ENCODE data around the gene ADGRL3.

Gene ADGRL3
- 0 reads per million in 3 donors for total RNA-seq

DNA sequence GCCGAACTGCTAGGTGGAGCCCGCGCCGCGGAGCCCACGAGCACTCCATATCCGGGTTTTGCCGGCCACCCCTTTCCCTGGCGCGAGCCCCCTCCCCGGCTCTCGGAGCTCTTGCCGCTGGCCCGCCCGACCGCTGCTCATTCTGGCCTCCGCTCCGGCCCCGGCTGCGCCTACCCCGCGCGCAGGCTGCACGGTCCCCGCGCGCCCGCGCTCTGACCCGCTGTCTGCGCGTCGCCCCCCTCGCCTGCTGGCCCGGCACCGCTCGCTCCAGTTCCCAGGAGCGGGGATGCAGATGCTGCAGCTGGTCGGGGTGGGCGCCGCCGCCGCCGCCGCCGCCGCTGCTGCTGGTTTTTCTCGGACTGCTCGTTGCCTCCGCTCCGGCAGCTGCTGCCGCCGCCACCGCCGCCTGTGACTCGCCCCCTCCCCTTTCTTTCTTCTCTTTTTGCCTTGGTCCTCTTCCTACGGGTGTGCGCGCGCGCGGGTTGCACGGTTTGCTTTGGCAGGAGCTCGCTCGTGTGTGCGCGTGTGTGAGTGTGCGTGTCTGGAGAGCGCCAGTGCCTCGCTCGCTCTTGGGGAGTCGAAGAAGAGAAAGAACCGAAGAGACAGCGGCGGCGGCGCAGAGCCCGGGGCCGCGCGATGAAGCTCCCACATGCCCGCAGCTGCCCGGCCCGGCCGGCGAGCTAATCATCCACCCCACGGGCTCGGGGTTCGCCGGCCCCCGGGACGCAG lies at the start of gene ADGRL3:
Gene ADGRL3 (plus strand): TSS at position 140 of the 729 bp plus-strand sequence.
- DNase-seq, result no peak
- no peaks in the 10 kb centered on the region for H3K36me3 ChIP-seq (ENCODE audit: control insufficient read depth, insufficient read depth, low read length)
- no peaks in the 10 kb centered on the region for H3K9me3 ChIP-seq (ENCODE audit: control insufficient read depth, low read length)
- no peak within 1 kb of the TSS for H3K4me3 ChIP-seq (ENCODE audit: insufficient read depth, low read depth, low read length, poor library complexity, severe bottlenecking)
- H3K27ac ChIP-seq (ENCODE audit: insufficient read depth, low read length, poor library complexity, severe bottlenecking), result no peak within 1 kb of the TSS
- H3K4me1 ChIP-seq (ENCODE audit: control insufficient read depth, insufficient read depth, low read length, poor library complexity, severe bottlenecking), result no peaks in the 10 kb centered on the region
- peaks cover 10% of the 10 kb centered on the region for H3K27me3 ChIP-seq (replicated peaks; ENCODE audit: control insufficient read depth, insufficient read depth, low read length, poor library complexity, severe bottlenecking)

DNA sequence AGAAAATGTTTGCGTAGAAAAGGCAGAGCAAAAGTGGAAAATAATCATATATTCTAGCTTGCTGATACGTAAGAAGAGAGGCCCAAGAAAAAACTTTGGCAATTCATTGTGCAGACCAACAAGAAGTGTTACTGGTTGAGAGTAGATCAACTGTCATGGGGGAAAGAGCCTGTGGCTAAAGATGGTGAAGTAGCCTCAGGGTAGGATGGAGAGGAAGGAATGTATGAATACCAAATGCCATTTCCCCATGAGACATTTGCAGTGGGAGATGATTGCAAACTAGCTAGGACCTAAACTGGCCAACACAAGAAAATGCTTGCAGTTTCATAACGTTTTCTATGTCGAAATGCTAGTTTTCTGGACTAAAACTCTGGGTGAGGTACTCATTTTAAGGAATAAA lies 47.7 kb upstream of the ADGRL3 start:
- no peaks in the 10 kb centered on the region for H3K9me3 ChIP-seq (ENCODE audit: control insufficient read depth, low read length)
- no peaks in the 10 kb centered on the region for H3K4me1 ChIP-seq (ENCODE audit: control insufficient read depth, insufficient read depth, low read length, poor library complexity, severe bottlenecking)
- no peaks in the 10 kb centered on the region for H3K27me3 ChIP-seq (replicated peaks; ENCODE audit: control insufficient read depth, insufficient read depth, low read length, poor library complexity, severe bottlenecking)
- no peak for DNase-seq
- no peaks in the 10 kb centered on the region for H3K36me3 ChIP-seq (ENCODE audit: control insufficient read depth, insufficient read depth, low read length)
- H3K27ac ChIP-seq (ENCODE audit: insufficient read depth, low read length, poor library complexity, severe bottlenecking), result no peak overlapping the region
- no peak overlapping the region for H3K4me3 ChIP-seq (ENCODE audit: insufficient read depth, low read depth, low read length, poor library complexity, severe bottlenecking)

DNA sequence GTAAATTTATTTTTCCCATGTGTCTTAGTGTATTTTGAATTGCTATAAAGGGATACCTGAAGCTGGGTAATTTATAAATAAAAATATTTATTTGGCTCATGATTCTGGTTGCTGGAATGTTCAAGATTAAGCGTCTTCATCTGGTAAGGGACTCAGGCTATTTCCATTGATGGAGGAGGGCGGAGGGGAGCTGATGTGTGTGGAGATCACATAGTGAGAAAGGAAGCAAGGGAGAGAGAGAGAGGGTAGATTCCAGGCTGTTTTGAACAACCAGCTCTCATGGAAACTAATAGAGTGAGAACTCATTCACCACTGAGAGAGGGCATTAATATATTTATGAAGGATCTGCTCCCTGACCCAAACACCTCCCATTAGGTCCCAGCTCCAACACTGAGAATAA lies 39.6 kb upstream of the ADGRL3 start:
- H3K4me3 ChIP-seq (ENCODE audit: insufficient read depth, low read depth, low read length, poor library complexity, severe bottlenecking), result no peak overlapping the region
- no peaks in the 10 kb centered on the region for H3K4me1 ChIP-seq (ENCODE audit: control insufficient read depth, insufficient read depth, low read length, poor library complexity, severe bottlenecking)
- H3K9me3 ChIP-seq (ENCODE audit: control insufficient read depth, low read length), result no peaks in the 10 kb centered on the region
- H3K27ac ChIP-seq (ENCODE audit: insufficient read depth, low read length, poor library complexity, severe bottlenecking), result no peak overlapping the region
- DNase-seq, result no peak
- H3K27me3 ChIP-seq (replicated peaks; ENCODE audit: control insufficient read depth, insufficient read depth, low read length, poor library complexity, severe bottlenecking), result no peaks in the 10 kb centered on the region
- no peaks in the 10 kb centered on the region for H3K36me3 ChIP-seq (ENCODE audit: control insufficient read depth, insufficient read depth, low read length)

DNA sequence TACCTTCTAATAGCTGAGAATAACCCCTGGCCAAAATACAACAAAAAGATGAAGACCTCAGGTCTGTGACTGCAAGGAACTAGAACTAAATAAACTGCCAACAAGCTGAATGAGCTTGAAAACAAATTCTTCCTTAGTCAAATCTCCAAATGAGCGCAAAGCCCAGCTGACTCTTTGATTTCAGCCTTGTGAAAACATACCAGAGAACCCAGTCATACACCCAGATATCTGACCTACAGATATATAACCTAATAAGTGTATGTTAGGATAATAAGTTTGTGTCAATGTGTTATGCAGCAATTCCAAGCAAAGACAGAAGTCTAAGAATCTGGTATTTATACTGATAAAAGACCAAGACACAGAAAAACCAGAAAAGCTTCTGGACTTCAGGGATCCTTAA lies 38.0 kb upstream of the ADGRL3 start:
- H3K4me3 ChIP-seq (ENCODE audit: insufficient read depth, low read depth, low read length, poor library complexity, severe bottlenecking), result no peak overlapping the region

DNA sequence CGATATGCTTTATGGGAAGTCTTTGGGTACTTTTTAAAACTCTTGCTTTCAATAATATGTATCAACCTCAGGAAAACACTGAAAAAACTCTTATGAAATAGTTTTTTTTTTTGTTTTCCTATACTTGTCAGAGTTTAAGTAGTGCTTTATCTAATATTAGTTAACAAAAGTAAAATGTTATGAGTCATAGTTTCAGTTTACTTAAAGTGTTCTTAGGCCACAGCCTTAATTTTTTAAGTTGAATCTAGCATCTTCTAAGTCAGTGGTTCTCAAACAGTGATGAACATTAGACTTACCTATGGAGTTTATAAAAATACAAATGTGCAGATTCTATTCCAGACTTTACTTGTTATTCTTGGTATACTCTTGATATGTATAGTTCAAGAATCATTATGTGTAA lies 26.3 kb upstream of the ADGRL3 start:
- H3K27ac ChIP-seq (ENCODE audit: insufficient read depth, low read length, poor library complexity, severe bottlenecking), result no peak overlapping the region
- H3K36me3 ChIP-seq (ENCODE audit: control insufficient read depth, insufficient read depth, low read length), result no peaks in the 10 kb centered on the region
- no peaks in the 10 kb centered on the region for H3K9me3 ChIP-seq (ENCODE audit: control insufficient read depth, low read length)
- H3K4me1 ChIP-seq (ENCODE audit: control insufficient read depth, insufficient read depth, low read length, poor library complexity, severe bottlenecking), result no peaks in the 10 kb centered on the region
- H3K27me3 ChIP-seq (replicated peaks; ENCODE audit: control insufficient read depth, insufficient read depth, low read length, poor library complexity, severe bottlenecking), result no peaks in the 10 kb centered on the region
- DNase-seq, result no peak
- no peak overlapping the region for H3K4me3 ChIP-seq (ENCODE audit: insufficient read depth, low read depth, low read length, poor library complexity, severe bottlenecking)

More for the DNA sequence above, 38.0 kb upstream of the ADGRL3 start:
- Histone ChIP-seq H3K36me3 (ENCODE audit: control insufficient read depth, insufficient read depth, low read length) (no peaks in the 10 kb centered on the region), H3K4me1 (ENCODE audit: control insufficient read depth, insufficient read depth, low read length, poor library complexity, severe bottlenecking) (no peaks in the 10 kb centered on the region), H3K27me3 (replicated peaks; ENCODE audit: control insufficient read depth, insufficient read depth, low read length, poor library complexity, severe bottlenecking) (no peaks in the 10 kb centered on the region), H3K27ac (ENCODE audit: insufficient read depth, low read length, poor library complexity, severe bottlenecking) (no peak overlapping the region), H3K9me3 (ENCODE audit: control insufficient read depth, low read length) (no peaks in the 10 kb centered on the region)
- no peak for DNase-seq

DNA sequence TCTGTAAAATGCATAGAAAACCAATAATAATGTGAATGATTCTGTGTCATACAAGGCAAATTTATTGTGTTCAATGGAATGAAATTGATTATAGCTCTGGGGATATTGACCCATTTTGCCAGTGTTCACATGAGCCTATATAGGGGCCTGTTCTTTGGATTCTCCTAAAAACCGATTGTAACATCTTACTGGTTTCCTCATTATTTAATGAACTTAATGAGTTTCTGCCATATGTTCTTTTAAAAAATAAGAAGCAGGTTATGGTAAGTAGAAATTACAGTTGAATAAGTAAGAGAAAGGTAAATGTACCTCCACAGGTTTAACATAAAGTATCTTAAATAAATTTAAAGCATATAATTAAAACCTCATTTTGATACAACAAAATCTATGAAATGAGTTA lies 24.6 kb upstream of the ADGRL3 start:
- H3K4me1 ChIP-seq (ENCODE audit: control insufficient read depth, insufficient read depth, low read length, poor library complexity, severe bottlenecking), result no peaks in the 10 kb centered on the region
- H3K27ac ChIP-seq (ENCODE audit: insufficient read depth, low read length, poor library complexity, severe bottlenecking), result no peak overlapping the region
- H3K27me3 ChIP-seq (replicated peaks; ENCODE audit: control insufficient read depth, insufficient read depth, low read length, poor library complexity, severe bottlenecking), result no peaks in the 10 kb centered on the region
- H3K36me3 ChIP-seq (ENCODE audit: control insufficient read depth, insufficient read depth, low read length), result no peaks in the 10 kb centered on the region
- H3K9me3 ChIP-seq (ENCODE audit: control insufficient read depth, low read length), result no peaks in the 10 kb centered on the region
- DNase-seq, result no peak
- no peak overlapping the region for H3K4me3 ChIP-seq (ENCODE audit: insufficient read depth, low read depth, low read length, poor library complexity, severe bottlenecking)

DNA sequence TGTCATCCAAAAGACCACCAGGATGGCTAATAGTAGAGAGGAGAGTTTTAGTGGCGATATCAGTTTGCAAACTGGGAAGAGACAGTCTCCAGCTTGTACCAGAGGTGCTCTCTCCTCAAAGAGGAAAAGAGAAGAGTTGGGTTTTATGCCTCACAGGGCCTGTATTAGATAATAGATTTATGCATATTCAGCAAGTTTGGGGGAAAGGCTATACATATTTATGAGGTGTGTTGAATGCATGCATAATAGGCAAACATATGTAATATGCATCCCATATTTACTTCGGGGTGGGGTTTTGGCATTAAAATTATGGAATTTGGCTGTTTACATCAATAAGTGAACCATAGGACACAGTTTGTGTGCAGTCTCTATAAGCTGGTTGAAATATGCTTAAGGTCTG lies 22.8 kb upstream of the ADGRL3 start:
- Histone ChIP-seq H3K4me1 (ENCODE audit: control insufficient read depth, insufficient read depth, low read length, poor library complexity, severe bottlenecking) (no peaks in the 10 kb centered on the region), H3K27ac (ENCODE audit: insufficient read depth, low read length, poor library complexity, severe bottlenecking) (no peak overlapping the region), H3K4me3 (ENCODE audit: insufficient read depth, low read depth, low read length, poor library complexity, severe bottlenecking) (no peak overlapping the region), H3K36me3 (ENCODE audit: control insufficient read depth, insufficient read depth, low read length) (no peaks in the 10 kb centered on the region), H3K9me3 (ENCODE audit: control insufficient read depth, low read length) (no peaks in the 10 kb centered on the region), H3K27me3 (replicated peaks; ENCODE audit: control insufficient read depth, insufficient read depth, low read length, poor library complexity, severe bottlenecking) (no peaks in the 10 kb centered on the region)
- DNase-seq, result no peak

DNA sequence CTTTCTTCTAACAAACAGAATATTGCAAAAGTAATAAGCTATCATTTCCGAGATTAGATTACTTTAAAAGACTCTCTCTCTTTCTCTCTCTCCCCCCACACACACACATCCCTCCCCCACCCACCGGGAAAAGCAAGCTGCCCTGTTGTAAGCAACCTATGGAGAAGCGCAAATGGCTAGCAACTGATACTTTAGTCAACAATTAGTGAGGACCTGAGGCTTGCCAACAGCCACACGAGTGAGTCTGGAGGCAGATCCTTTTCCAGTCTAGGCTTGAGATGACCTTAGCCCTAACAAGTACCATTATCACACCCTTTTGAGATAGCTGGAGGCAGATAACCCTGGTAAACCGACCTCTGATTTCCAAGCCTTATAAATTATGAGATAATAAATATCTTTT lies 19.7 kb upstream of the ADGRL3 start:
- Histone ChIP-seq H3K4me1 (ENCODE audit: control insufficient read depth, insufficient read depth, low read length, poor library complexity, severe bottlenecking) (no peaks in the 10 kb centered on the region), H3K36me3 (ENCODE audit: control insufficient read depth, insufficient read depth, low read length) (no peaks in the 10 kb centered on the region), H3K9me3 (ENCODE audit: control insufficient read depth, low read length) (no peaks in the 10 kb centered on the region), H3K27ac (ENCODE audit: insufficient read depth, low read length, poor library complexity, severe bottlenecking) (no peak overlapping the region), H3K4me3 (ENCODE audit: insufficient read depth, low read depth, low read length, poor library complexity, severe bottlenecking) (no peak overlapping the region), H3K27me3 (replicated peaks; ENCODE audit: control insufficient read depth, insufficient read depth, low read length, poor library complexity, severe bottlenecking) (no peaks in the 10 kb centered on the region)
- DNase-seq, result no peak

DNA sequence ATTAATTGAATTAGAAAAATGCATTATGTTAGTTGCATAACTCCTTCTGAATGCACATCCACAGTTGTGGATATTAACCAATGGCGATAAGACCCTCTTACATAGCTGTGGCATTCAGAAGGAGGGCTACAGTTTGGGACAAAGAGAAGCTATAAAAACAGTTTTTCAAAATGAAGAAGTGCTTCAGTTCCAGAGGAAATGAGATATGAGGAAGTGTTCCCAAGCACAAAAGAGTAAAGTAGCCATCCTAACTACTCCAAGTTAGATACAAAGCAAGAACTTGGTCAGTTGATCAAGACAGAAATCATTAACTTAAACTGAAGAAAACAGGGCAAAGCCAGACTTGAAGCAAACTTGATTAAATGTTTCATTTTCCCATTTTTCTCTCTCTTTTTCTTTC lies 17.2 kb upstream of the ADGRL3 start:
- DNase-seq, result no peak
- Histone ChIP-seq H3K36me3 (ENCODE audit: control insufficient read depth, insufficient read depth, low read length) (no peaks in the 10 kb centered on the region), H3K4me1 (ENCODE audit: control insufficient read depth, insufficient read depth, low read length, poor library complexity, severe bottlenecking) (no peaks in the 10 kb centered on the region), H3K27me3 (replicated peaks; ENCODE audit: control insufficient read depth, insufficient read depth, low read length, poor library complexity, severe bottlenecking) (no peaks in the 10 kb centered on the region), H3K4me3 (ENCODE audit: insufficient read depth, low read depth, low read length, poor library complexity, severe bottlenecking) (no peak overlapping the region), H3K9me3 (ENCODE audit: control insufficient read depth, low read length) (no peaks in the 10 kb centered on the region), H3K27ac (ENCODE audit: insufficient read depth, low read length, poor library complexity, severe bottlenecking) (no peak overlapping the region)

DNA sequence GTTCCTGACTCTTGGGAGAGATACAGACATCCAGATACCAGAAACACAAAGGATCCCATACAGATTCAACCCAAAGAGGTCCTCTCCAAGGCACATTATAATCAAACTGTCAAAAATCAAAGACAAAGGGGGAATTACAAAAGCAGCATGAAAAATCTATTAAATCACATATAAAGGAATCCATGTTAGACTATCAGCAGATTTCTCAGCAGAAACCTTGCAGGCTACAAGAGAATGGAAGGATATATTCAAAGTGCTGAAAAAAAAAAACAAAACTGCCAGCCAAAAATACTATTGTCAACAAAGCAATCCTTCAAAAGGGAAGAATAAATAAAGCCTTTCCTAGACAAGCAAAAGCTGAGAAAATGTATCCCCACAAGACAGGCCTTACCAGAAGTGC lies 14.8 kb upstream of the ADGRL3 start:
- Histone ChIP-seq H3K4me1 (ENCODE audit: control insufficient read depth, insufficient read depth, low read length, poor library complexity, severe bottlenecking) (no peaks in the 10 kb centered on the region), H3K4me3 (ENCODE audit: insufficient read depth, low read depth, low read length, poor library complexity, severe bottlenecking) (no peak overlapping the region), H3K27me3 (replicated peaks; ENCODE audit: control insufficient read depth, insufficient read depth, low read length, poor library complexity, severe bottlenecking) (no peaks in the 10 kb centered on the region), H3K9me3 (ENCODE audit: control insufficient read depth, low read length) (no peaks in the 10 kb centered on the region), H3K36me3 (ENCODE audit: control insufficient read depth, insufficient read depth, low read length) (no peaks in the 10 kb centered on the region), H3K27ac (ENCODE audit: insufficient read depth, low read length, poor library complexity, severe bottlenecking) (no peak overlapping the region)
- DNase-seq, result no peak
